ENCODE data around the gene CLPTM1.
A peak's percentile ranks its signal among the peaks of the same experiment; 100 is the strongest.
"Not testable (repeated sequence)": the region's sequence is repeated elsewhere in the genome, so short reads cannot be mapped to it uniquely, and the experiment has no call there.

The CLPTM1 gene

GRCh38 chr19:44947041-44947581 lies 8.1 kb upstream of the CLPTM1 start:
- no peak for DNase-seq

- no peak for DNase-seq
Measured at GRCh38 chr19:44948237-44948636, 6.9 kb upstream of the CLPTM1 start.

GRCh38 chr19:44948763-44949374 lies 6.3 kb upstream of the CLPTM1 start:
- peak in 1 of 2 experiments; percentile 7 for DNase-seq

- DNase-seq = no peak
Measured at GRCh38 chr19:44949550-44949949, 5.6 kb upstream of the CLPTM1 start.

- DNase-seq = peak; percentile 34 to 53
Measured at GRCh38 chr19:44951179-44952159, 3.7 kb upstream of the CLPTM1 start.

- DNase-seq = no peak
Measured at GRCh38 chr19:44954278-44954648, 917 bp upstream of the CLPTM1 start.

- no peak for DNase-seq
Measured at GRCh38 chr19:44955505-44956439, 592 bp downstream of the CLPTM1 start.

GRCh38 chr19:44957526-44957925 lies 2.3 kb downstream of the CLPTM1 start:
- DNase-seq = no peak

GRCh38 chr19:44958090-44958489 lies 2.9 kb downstream of the CLPTM1 start:
- no peak for DNase-seq

- DNase-seq = no peak
Measured at GRCh38 chr19:44959691-44960090, 4.5 kb downstream of the CLPTM1 start.

- no peak for DNase-seq
Measured at GRCh38 chr19:44960906-44961728, 5.9 kb downstream of the CLPTM1 start.

- DNase-seq = no peak
Measured at GRCh38 chr19:44961821-44962220, 6.6 kb downstream of the CLPTM1 start.

- DNase-seq = no peak
Measured at GRCh38 chr19:44968118-44968517, 12.9 kb downstream of the CLPTM1 start.

GRCh38 chr19:44968670-44969069 lies 13.5 kb downstream of the CLPTM1 start:
- DNase-seq = no peak

GRCh38 chr19:44969437-44969836 lies 14.3 kb downstream of the CLPTM1 start:
- no peak for DNase-seq

GRCh38 chr19:44971451-44971850 lies 16.3 kb downstream of the CLPTM1 start:
- not testable (repeated sequence) for DNase-seq

GRCh38 chr19:44972802-44973201 lies 17.6 kb downstream of the CLPTM1 start:
- DNase-seq = no peak

GRCh38 chr19:44973982-44974735 lies 19.0 kb downstream of the CLPTM1 start:
- no peak for DNase-seq

- DNase-seq = no peak
Measured at GRCh38 chr19:44974857-44975256, 19.7 kb downstream of the CLPTM1 start.

GRCh38 chr19:44975444-44975843 lies 20.3 kb downstream of the CLPTM1 start:
- no peak for DNase-seq

- DNase-seq = no peak
Measured at GRCh38 chr19:44984005-44984404, 28.8 kb downstream of the CLPTM1 start.

All from NCI-H524 (cell line).